CD4-positive, alpha-beta T cell treated with Interleukin-12 subunit alpha and Interleukin-12 subunit beta, for 1 hour (primary cell): ENCODE data around the gene TMSB4X.
"Not testable (repeated sequence)": the region's sequence is repeated elsewhere in the genome, so short reads cannot be mapped to it uniquely, and the experiment has no call there.

Source experiments
- DNase-seq: peaks from one replicate; pipeline ENCODE4 v3.0.0-alpha.2; 2020

TMSB4X gene

DNA sequence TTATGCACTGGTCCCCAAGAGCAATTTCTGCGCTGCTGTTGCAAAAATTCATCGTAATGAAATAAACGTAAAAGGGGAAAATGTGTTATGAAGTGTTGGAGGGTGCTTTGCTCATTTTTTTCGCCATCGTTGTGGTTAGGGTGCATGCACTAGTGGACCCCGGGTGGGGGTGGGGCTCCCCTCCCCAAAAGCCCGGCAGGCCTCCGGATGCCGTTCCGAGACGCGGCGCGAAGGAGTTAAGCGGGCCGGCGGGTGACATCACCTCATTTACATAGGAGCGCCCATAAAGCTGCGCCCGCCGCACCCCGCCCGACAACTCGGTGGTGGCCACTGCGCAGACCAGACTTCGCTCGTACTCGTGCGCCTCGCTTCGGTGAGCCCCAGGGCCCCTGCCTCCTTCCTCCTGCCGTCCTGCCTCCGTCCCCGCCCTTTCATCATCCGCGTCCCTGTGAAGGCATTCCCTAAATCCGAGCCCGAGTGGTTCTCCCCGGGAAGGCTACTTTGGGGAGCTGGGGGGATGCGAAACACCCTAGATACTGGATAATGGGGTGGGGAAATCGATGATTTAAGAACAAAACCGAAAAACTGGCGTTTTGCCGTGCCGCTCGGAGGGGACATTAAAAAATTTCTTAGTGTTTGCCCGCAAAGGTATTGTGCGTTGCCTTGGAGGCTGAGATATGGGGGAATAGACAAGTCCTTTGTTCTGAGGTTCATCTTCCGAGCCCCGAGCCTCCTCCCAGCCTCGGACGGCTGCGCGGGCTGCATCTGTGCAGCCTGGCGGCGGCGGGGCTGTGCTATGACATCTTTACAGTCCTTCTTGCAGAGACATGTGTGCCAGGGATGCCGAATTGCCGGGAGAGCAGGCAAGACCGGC lies at the start of gene TMSB4X:
Gene TMSB4X, plus strand, starts transcription at position 315 of the 874 bp plus-strand sequence.
- DNase-seq, result peak; percentile 88

DNA sequence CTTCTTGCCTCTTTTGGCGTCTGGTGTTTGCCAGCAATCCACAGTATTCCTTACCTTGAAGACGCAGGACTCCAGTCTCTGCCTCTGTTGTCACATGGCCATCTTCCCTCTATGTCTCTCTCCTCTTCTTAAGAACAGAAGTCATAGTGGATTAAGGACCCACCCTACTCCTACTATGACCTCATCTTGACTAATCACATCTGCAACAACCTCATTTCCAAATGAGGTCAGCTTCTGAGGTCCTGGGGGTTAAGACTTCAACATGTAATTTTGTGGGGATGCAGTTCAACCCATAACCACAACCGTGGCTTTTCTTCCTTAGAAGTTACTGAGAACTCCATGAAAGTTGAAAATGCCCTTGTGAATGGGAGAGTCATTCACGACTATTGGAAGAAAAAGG lies 45.2 kb upstream of the TMSB4X start:
- DNase-seq, result no peak

DNA sequence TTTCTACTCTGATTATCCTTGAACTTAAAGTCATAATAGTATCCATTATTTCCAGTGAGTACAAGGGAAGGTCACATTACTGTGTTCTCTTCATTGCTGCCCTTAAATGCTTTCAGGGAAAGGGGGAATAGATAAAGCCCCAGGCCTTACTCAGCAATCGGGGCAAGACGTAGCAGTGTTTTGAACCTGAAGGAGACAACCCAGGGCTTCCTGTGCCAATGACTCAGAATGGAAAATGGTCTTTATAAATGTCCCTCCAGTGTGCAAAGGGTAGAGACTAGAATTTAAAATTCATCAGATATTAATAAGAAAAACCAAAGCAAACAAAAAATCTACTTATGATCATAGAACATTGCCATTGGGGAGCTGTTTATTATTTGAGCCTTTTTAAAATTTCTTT lies 44.8 kb upstream of the TMSB4X start:
- no peak for DNase-seq

DNA sequence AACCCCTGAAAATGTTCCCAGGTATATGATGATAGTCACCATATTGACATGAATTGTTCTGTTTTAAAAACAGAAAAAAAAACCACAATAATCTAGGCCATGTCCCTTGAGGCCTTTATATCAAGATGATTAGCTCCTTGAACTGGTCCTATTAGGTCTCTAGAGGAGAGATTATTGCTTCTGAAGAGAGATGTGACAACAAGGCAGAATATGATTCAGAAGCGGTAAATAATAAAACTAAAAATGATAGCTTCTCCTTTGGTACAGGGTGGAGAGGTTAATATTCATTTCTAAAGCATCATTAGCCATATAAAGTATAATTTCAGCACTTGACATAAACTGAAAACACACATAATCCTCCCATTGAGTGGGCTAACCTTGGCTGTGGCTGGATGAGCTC lies 42.7 kb upstream of the TMSB4X start:
- no peak for DNase-seq

DNA sequence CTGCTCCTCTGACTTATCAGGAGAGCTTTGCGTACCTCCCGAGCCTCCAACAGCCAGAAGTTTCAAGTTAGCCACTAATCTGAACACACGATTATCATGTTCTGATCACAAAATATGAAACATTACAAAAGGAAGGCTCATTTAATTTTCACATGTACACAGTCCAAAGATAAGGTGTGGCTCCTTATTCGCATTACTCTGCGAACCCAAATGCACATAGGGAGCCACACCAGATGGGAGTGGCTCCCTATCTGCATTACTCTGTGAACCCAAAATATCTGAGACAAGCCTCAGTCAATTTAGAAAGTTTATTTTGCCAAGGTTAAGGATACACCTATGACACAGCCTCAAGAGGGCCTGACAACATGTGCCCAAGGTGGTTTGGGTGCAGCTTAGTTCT lies 40.1 kb upstream of the TMSB4X start:
- no peak for DNase-seq

DNA sequence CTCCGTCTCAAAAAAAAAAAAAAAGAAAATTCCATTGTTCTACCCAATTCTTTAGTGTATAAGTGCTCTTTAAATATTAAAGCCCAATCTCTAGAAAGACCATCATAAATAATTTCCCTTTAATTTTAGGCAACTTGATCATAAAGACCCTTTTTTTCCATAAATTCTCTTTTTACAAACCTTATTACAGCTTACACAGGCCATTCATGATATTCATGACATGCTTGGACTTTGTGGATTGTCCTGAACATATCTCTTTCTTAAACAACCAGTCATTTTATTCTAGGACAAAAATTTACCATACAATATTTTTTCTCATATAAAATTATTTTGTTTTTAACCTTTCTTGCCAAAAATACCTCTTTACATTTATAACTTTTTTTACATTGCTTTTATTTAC lies 38.0 kb upstream of the TMSB4X start:
- DNase-seq, result no peak

DNA sequence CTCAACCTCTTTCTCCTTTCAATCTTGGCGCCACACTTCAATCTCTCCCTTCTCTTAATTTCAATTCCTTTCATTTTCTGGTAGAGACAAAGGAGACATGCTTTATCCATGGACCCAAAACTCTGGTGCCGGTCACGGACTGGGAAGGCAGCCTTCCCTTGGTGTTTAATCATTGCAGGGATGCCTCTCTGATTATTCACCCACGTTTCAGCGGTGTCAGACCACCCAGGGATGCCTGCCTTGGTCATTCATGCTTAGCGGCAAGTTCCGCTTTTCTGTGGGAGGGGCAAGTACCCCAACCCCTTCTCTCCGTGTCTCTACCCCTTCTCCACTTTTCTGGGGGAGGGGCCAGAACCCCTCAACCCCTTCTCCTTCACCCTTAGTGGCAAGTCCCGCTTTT lies 34.4 kb upstream of the TMSB4X start:
- DNase-seq, result not testable (repeated sequence)

DNA sequence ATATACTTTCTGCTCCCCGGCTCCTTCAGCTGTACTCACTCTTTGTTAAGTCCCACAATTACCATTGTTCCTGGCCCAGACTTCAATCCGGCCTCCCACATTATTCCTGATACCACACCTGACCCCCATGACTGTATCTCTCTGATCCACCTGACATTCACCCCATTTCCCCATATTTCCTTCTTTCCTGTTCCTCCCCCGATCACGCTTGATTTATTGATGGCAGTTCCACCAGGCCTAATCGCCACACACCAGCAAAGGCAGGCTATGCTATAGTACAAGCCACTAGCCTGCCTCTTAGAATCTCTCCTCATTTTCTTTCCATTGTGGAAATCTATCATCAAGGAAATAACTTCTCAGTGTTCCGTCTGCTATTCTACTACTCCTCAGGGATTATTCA lies 31.3 kb upstream of the TMSB4X start:
- DNase-seq, result not testable (repeated sequence)

DNA sequence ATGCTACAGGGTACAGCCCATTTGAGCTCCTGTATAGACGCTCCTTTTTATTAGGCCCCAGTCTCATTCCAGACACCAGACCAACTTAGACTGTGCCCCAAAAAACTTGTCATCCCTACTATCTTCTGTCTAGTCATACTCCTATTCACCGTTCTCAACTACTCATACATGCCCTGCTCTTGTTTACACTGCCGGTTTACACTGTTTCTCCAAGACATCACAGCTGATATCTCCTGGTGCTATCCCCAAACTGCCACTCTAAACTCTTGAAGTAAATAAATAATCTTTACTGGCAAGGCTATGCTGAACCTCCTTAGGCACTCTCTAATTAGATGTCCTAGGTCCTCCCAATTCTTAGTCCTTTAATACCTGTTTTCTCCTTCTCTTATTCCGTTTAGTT lies 30.5 kb upstream of the TMSB4X start:
- not testable (repeated sequence) for DNase-seq

DNA sequence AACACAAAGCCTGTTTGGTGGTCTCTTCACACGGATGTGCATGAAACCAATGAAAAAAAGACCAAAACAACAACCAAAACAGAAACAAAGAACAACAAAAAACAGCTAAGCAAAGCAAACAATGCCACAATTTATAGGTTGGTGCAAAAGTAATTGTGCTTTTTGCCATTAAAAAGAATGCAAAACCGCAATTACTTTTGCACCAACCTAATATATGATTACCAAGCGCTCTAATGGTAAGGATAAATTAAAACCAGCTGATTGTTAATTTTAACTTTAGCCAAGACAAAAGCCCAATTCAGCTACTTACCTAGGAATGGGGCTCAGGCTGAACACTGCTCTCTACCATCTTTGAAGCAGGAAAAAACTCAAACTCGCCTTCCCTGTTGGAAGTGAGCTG lies 29.4 kb upstream of the TMSB4X start:
- DNase-seq, result no peak

DNA sequence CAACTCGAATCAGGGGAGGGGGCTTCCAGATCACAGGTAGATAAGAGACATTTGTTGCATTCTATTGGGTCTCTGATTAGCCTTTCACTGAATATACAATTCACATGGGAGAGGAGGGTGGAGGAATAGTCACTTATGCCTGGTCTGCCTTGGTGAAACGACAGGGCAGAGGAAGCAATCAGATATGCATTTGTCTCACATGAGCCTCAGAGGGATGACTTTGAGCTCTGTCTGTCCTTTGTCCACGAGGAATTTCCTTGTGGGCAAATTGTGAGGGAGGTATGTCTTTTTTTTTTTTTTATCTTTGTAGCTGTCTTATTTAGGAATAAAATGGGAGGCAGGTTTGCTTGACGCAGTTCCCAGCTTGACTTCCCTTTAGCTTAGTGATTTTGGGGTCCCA lies 28.5 kb upstream of the TMSB4X start:
- DNase-seq, result no peak

DNA sequence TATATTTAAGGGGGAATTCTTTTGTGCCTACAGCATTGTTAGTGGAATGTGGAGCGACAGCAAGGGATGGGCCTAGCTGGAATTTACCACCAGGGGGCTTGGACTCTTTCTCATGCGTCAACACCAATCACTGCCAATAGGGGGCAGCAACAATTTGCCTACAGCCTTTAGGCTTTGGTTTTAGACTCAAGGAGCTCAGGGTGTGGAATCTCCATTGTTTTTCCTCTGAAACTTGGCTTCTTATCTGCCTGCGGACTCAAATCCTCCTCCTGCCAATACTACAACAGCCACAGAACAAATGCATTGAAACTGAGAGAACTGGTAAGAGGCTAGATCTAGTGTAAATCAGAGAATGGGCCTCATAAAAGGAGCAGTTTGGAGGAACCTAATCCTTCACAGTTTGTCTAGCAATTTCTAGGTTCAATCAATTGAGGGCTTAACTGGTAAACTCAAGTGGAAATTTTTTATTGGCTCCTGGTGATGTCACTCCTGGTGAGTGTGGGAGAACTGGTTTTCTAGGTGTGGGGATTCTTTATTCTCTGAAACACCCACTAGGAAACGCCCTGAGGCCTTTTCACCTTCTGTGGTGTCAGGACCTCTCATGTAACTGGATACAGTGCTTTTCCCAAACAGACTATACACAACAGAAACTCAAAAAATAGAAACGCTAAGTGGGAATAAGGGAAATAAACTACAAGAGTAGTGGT lies 27.9 kb upstream of the TMSB4X start:
- DNase-seq, result peak; percentile 81

DNA sequence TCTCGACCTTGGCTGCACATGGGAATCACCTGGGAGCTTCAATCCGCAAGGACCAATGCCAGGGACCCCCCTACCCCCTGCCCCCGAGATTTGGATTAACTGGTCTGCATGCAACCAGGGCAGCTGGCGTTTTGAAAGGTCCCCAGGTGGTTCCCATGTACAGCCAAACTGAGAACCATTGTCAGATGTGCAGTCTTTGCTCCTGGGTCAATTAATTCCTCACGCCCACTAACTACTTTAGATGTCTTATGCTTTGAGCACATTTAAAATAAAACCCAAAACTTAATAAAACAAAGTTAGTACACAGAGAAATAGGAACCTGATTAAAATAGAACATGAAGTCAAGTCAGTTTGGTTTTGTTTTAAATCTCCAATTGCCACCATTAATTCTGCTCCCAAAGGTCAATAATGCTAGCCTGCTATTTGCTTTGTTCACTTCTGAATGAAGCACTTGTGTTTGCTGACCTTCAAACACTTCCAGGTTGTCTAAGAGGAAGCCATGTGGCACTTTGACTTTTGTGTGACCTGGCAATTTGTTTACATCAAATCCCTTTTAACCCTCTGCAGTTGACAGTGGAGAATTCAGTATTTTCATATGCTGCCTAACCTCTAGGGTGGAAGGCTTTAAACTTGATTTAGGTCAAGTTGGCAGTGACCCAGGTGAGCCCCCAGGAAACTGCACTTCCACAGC lies 27.2 kb upstream of the TMSB4X start:
- no peak for DNase-seq

DNA sequence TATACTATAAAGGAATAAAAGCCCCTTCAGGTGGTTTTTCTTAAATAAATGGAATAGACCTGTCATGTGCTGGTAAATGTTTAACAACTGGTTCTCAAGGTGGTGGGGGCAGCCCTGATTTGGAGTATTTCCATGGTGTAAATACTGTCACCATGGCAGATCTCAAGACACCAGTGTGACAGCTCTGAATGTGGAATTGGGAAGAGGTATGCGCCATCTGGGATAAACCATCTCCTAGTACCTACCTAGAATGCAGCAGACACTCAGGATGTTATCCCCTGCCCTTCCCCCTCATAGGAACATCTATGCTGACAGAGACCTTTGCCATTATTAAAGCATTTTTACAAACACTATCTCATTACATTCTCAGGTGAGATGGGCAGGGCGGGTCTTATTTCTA lies 26.4 kb upstream of the TMSB4X start:
- no peak for DNase-seq

DNA sequence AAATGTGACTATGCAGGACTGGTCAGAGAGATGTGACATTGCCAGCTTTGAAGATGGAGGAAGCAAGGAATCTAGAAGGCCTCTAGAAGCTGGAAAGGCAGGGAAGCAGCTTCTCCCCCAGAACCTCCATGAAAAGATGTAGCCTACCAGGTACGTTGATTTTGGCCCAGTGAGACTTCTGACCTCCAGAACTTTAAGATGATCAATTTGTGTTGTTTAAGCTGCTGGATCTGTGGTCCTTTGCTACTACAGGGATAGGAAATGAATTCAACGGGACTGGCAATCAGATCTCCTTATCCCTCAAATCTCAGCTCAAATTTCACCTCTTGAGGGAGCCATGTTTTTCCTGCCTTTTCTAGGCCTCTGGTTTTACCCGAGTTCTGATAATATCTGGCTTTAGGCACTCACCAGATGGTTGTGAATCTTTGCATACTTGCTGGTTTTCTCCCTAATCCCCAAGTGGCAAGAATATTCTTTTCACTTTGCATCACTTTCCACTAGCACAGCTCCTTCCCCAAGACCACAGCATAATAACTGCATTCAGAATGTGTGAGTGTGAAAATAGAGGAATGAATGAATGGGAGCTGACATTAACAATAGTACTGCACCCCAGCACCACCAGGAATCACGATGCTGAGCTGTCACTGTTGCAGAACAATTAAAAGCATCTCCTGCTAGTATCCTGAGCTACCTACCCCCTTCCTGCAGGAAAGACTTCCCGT lies 25.5 kb upstream of the TMSB4X start:
- no peak for DNase-seq

DNA sequence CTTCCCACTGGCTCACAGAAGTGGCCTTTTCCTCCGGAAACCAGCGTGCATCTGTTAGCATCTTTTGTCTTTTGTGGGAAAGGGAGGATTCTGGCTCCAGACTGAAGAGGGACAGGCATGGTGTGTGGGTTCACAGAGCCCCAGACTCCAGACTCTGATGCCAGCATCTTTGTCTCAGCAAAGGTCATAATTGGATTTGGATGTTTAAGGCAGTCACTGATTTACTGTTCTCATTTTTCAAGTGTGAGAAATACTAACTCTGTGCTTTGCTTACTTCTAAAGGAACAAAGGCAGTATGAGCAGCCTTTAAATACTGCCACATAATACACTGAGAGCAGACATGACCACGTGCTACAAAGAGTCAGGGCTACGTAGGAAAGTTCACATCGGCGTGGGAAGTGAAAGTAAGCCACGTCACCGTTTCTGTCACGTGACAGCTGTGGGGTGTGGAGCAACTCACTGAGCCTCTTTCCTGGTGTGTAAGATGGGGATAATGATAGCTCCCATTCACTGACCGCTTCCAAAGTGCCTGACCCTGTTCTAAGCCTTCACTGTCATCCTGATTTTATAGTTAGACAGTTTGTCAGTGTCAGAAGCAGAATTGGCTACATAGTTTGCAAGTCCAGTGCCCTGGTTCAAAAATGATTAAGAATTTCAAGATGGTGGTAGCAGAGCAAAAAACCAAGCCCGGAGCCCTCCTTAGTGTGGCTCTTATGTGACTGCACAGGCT lies 24.8 kb upstream of the TMSB4X start:
- peak; percentile 87 for DNase-seq

DNA sequence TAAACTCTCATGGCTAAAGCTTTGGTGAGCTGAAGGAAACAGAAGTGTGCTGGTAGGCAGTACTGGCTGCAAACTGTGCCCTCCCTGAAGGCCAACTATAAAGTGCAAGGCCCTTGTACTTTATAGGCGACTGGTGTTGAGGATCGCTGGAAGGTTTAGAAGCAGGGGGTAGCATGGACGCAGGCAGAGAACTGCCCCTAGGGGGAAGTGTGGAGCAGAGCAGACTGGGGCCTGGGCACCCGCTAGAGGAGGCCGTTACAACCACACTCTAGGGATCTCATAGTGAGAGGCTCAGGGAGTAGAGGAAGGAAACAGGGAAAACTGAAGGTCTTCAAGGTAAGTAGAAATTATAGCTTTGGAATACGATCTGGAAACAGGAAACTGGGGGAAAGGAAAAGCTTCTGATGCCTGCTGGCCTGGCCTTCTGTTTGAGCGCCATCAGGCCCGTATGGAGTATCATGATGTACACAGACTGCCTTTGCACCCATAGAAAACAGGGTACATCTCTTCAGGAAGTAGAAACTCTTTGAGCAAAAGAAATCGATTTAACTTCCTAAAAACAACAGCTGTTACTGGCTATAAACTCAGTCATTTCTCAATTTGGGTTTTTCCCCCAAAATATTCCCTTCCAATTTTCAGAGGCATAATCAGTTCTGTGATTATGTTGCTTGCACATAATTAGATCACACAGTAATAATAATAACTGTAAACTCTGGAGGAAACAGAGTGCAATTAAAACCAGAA lies 23.9 kb upstream of the TMSB4X start:
- DNase-seq, result peak; percentile 83

DNA sequence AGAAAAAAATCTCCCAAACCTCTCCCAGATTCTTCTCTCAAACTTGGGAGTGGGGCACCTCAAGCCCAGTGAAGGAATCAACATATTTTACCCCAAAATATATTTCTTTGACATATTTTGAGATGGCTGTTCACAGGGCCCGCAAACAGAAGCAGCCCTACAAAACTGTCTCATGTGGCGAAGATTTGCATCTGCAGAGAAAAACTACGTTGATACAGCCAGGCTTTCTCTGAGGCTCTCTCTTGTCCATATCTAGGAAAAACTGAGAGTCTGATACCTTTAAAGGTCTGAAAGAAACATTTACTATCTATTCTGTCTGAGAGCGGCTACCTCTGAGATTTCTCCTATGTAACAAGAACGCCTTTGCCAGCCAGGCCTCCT lies 23.3 kb upstream of the TMSB4X start:
- DNase-seq, result peak; percentile 46

DNA sequence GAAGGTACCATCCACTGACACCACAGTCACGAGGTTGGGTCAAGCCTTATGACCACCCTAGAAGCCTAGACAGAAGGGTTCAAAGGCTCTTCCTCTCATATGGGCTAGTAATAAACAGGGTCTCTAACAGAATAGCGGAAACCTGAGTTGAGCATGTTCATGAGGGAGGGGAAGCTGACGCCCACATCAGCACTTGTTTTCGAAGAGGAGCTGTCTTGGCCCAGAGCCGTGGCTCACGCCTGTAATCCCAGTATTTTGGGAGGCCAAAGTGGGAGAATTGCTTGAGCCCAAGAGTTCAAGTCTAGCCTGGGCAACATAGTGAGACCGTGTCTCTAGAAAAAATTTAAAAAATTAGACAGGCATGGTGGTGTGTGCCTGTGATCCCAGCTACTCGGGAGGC lies 21.5 kb upstream of the TMSB4X start:
- DNase-seq, result no peak

DNA sequence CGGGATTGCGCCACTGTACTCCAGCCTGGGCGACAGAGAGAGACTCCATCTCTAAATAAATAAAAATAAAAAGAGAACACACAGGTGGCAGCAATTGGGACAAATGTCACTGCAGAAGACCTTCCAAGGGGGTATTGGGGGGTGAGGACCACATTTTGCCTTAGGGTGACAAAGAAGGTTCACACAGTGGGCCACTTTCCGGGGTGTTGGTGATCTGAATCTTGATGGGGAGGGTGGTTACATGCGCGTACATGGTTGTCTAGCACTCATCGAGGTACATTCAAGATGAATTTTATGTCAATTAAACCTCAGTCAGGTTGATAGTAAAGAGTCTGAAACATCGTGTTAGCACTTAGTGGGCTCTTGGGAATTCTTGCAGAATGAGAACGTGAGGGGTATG lies 20.5 kb upstream of the TMSB4X start:
- DNase-seq, result no peak

DNA sequence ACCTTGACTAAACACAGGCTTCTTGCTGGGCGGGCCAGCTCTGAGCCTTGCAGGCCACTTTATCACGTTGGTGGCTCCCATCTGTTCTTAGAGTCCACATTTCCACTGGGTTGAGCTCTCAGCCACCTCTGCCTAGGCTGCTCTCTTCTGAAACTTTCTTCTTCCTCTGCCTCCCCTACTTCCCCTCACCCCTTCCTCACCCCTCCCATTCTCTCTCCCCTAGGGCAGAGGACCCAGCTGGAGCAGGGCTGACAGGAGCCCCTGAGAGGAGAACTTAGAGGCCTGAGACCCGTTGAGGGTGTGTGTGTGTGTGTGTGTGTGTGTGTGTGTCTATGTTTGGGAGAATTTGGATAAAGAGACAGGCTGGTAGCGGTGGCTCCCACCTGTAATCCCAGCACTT lies 19.9 kb upstream of the TMSB4X start:
- DNase-seq, result no peak
